GM12892 (cell line): ENCODE results near the gene GBP7.
"Not testable (repeated sequence)": the region's sequence is repeated elsewhere in the genome, so short reads cannot be mapped to it uniquely, and the experiment has no call there.

Source experiments
- POLR2A ChIP-seq: IDR thresholded peaks from 2 replicates; pipeline ENCODE4 v1.6.1; 2011; ENCODE audit warnings: low read depth, low read length, control low read depth
- POLR2AphosphoS5 ChIP-seq: IDR thresholded peaks from 2 replicates; pipeline ENCODE4 v1.6.1; 2011; ENCODE audit warnings: low read depth, low read length, control low read depth
- TAF1 ChIP-seq: IDR thresholded peaks from 2 replicates; pipeline ENCODE4 v1.6.1; 2011; ENCODE audit warnings: low read depth, mild to moderate bottlenecking, control low read depth, low read length, borderline replicate concordance

DNA sequence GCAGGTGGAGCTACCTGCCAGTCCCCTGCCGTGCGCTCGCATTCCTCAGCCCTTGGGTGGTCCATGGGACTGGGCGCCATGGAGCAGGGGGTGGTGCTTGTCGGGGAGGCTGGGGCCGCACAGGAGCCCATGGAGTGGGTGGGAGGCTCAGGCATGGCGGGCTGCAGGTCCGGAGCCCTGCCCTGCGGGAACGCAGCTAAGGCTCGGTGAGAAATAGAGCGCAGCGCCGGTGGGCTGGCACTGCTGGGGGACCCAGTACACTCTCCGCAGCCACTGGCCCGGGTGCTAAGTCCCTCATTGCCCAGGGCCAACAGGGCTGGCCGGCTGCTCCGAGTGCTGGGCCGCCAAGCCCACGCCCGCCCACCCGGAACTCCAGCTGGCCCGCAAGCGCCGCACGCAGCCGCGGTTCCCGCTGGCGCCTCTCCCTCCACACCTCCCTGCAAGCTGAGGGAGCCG is 47.8 kb downstream of the GBP7 start:
- TF ChIP-seq POLR2A, POLR2AphosphoS5, TAF1: not testable (repeated sequence)
